H7 (cell line): Measurements from ENCODE around the gene TMEM263. TPM values are rescaled to one million over a fixed set of nuclear protein-coding genes. Genes with fewer than 3 reads are reported as not detected.
A peak's percentile ranks its signal among the peaks of the same experiment; 100 is the strongest.

ENCODE experiments used
- DNase-seq: peaks from one replicate; pipeline ENCODE4 v3.0.0; 2012
- H3K27me3 ChIP-seq: 2 replicates; pipeline ENCODE4 v1.6.0; 2011; ENCODE audit warnings: mild to moderate bottlenecking, low read length; ENCODE audit not compliant: control insufficient read depth, insufficient read depth
- H3K36me3 ChIP-seq: replicated peaks from 2 replicates; pipeline ENCODE4 v1.5.1; 2011; ENCODE audit warnings: low read length; ENCODE audit not compliant: control insufficient read depth, insufficient read depth
- H3K4me3 ChIP-seq: 2 replicates; pipeline ENCODE4 v1.5.1; 2011; ENCODE audit warnings: low read depth, mild to moderate bottlenecking, control low read depth, low read length, moderate library complexity; ENCODE audit not compliant: insufficient read depth
- total RNA-seq: library from RNA; depleted of rRNA; stranded (reverse); fragments of >200 nt; shearing (Covaris generic); gene quantifications from 2 replicates; pipeline ENCODE4 v1.2.3, GENCODE V29; 2014

TMEM263 gene
- total RNA-seq, 1 experiment from 2014 or later: 19.0 TPM

GRCh38 chr12:106924268-106924861 is 31.3 kb upstream of the TMEM263 start:
- H3K4me3 ChIP-seq: no peak overlapping the region
- no peaks in the 10 kb centered on the region for H3K36me3 ChIP-seq
- no peak for DNase-seq
- no peaks in the 10 kb centered on the region for H3K27me3 ChIP-seq

GRCh38 chr12:106926657-106927056 is 29.1 kb upstream of the TMEM263 start:
- no peak for DNase-seq
- Histone ChIP-seq H3K27me3 (no peaks in the 10 kb centered on the region), H3K4me3 (no peak overlapping the region), H3K36me3 (no peaks in the 10 kb centered on the region)

GRCh38 chr12:106934277-106934676 is 21.4 kb upstream of the TMEM263 start:
- no peak for DNase-seq
- no peaks in the 10 kb centered on the region for H3K36me3 ChIP-seq
- H3K4me3 ChIP-seq: no peak overlapping the region
- H3K27me3 ChIP-seq: no peaks in the 10 kb centered on the region

GRCh38 chr12:106941481-106942156 is 14.1 kb upstream of the TMEM263 start:
- DNase-seq: no peak
- no peaks in the 10 kb centered on the region for H3K36me3 ChIP-seq
- H3K27me3 ChIP-seq: no peaks in the 10 kb centered on the region
- H3K4me3 ChIP-seq: no peak overlapping the region

- H3K4me3 ChIP-seq: no peak overlapping the region
Observed at GRCh38 chr12:106942775-106943174, 12.9 kb upstream of the TMEM263 start.

GRCh38 chr12:106945261-106945851 is 10.4 kb upstream of the TMEM263 start:
- no peak overlapping the region for H3K4me3 ChIP-seq
- no peaks in the 10 kb centered on the region for H3K27me3 ChIP-seq
- no peak for DNase-seq
- no peaks in the 10 kb centered on the region for H3K36me3 ChIP-seq

More at GRCh38 chr12:106942775-106943174, 12.9 kb upstream of the TMEM263 start:
- DNase-seq: no peak
- no peaks in the 10 kb centered on the region for H3K36me3 ChIP-seq
- H3K27me3 ChIP-seq: no peaks in the 10 kb centered on the region

GRCh38 chr12:106947461-106947860 is 8.2 kb upstream of the TMEM263 start:
- H3K27me3 ChIP-seq: no peaks in the 10 kb centered on the region
- no peak for DNase-seq
- H3K36me3 ChIP-seq: no peaks in the 10 kb centered on the region
- H3K4me3 ChIP-seq: no peak overlapping the region

GRCh38 chr12:106950591-106950990 is 5.1 kb upstream of the TMEM263 start:
- Histone ChIP-seq H3K27me3 (peaks cover 2% of the 10 kb centered on the region; the same call in 1 of the 2 replicates), H3K36me3 (no peaks in the 10 kb centered on the region), H3K4me3 (no peak overlapping the region)
- no peak for DNase-seq

- Histone ChIP-seq H3K27me3 (peaks cover 2% of the 10 kb centered on the region; the same call in 1 of the 2 replicates), H3K4me3 (no peak overlapping the region), H3K36me3 (no peaks in the 10 kb centered on the region)
- no peak for DNase-seq
Observed at GRCh38 chr12:106953352-106954250, 2.1 kb upstream of the TMEM263 start.

GRCh38 chr12:106954462-106955376 is 988 bp upstream of the TMEM263 start:
- DNase-seq: peak; percentile 48
- Histone ChIP-seq H3K27me3 (peaks cover 2% of the 10 kb centered on the region; the same call in 1 of the 2 replicates), H3K36me3 (no peaks in the 10 kb centered on the region), H3K4me3 (peak overlapping the region; percentile 94)

- H3K27me3 ChIP-seq: peaks cover 2% of the 10 kb centered on the region; the same call in 1 of the 2 replicates
- peak; percentile 90 for DNase-seq
- no peaks in the 10 kb centered on the region for H3K36me3 ChIP-seq
- H3K4me3 ChIP-seq: peak overlapping the region; percentile 94
Observed at GRCh38 chr12:106956048-106956578, 406 bp downstream of the TMEM263 start.

GRCh38 chr12:106957583-106957982 is 1.9 kb downstream of the TMEM263 start:
- H3K4me3 ChIP-seq: no peak overlapping the region
- H3K36me3 ChIP-seq: no peaks in the 10 kb centered on the region
- DNase-seq: no peak
- H3K27me3 ChIP-seq: peaks cover 2% of the 10 kb centered on the region; the same call in 1 of the 2 replicates

GRCh38 chr12:106960443-106960842 is 4.7 kb downstream of the TMEM263 start:
- no peak for DNase-seq
- Histone ChIP-seq H3K36me3 (no peaks in the 10 kb centered on the region; the same call in 1 of the 2 replicates), H3K27me3 (no peaks in the 10 kb centered on the region), H3K4me3 (no peak overlapping the region)
